Left cardiac atrium (tissue), 4 donors: ENCODE measurements around the gene CCDC148. TPM values are rescaled to one million over a fixed set of nuclear protein-coding genes. Genes with fewer than 3 reads are reported as not detected.

Experiments used
- ATAC-seq, 2 donors: fragments of 200-7000 bp; cut with Tn5 transposase; one replicate each; pipeline ENCODE4 v1.9.1; 2020; ENCODE audit warnings: mild to moderate bottlenecking in 2 of 2, moderate library complexity in 2 of 2
- DNase-seq: peaks from one replicate; pipeline ENCODE4 v3.0.0-alpha.2; 2020
- intact Hi-C, 2 donors: fragments of 100-400 bp; cut with DNase I; formaldehyde crosslinking; loops; one replicate each; pipeline versions ENCODE4 v1.14.1 to v1.15.1; 2022 to 2023
- total RNA-seq, 2 donors: library from RNA; stranded (reverse); fragmentation: NEBNext Ultra II Directional; extraction: Animal tissue kit (Norgen Biotek cat#: 25700); gene quantifications; one replicate each; pipeline ENCODE4 v1.2.1, GENCODE V29; 2021
- donor health status: DM: no; HTN: yes; CAD: no.
- donor health status: DM: no; HTN: yes; CAD: no; lungs with severe emphysema.
- donor health status: DM: yes; HTN: yes; CAD: no.
- donor health status: Dilated cardiomyopathy.

CCDC148 gene
- total RNA-seq, 2 donors from 2014 or later = 1.1 to 2.0 TPM

DNA sequence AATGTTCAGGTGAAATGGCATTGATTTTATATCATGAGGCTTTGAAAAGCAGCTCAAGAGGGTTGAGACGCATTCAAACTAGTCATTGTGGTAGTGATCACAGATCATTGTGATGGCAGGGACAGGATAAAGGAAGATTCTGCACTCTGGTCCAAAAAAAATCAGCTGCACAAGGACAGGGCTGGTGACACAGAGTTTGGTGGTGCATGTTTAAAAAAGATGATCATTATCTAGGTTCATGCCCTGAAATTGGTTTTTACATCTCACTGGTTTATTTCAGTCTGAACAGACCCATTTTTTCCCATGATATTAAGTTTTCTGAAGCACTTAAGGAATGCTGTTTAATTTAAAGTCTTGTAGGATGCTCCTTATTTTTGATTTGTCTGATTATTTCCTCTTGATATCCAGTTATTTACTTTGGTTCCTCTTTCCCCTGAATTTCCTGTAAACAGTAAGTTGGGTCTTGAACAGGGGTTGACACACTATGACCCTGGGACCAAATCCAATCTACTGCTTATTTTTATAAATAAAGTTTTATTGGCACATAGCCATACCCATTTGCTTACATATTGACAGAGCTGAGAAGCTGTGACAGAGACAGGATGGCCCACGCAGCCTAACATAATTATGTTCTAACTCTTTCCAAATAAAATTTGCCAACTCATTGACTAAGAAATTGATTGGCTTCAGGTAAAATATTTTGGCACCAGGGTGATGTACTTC is 256.5 kb downstream of the CCDC148 start:
- no peak for DNase-seq
- intact Hi-C loops = no loop called here
- ATAC-seq = no peak

DNA sequence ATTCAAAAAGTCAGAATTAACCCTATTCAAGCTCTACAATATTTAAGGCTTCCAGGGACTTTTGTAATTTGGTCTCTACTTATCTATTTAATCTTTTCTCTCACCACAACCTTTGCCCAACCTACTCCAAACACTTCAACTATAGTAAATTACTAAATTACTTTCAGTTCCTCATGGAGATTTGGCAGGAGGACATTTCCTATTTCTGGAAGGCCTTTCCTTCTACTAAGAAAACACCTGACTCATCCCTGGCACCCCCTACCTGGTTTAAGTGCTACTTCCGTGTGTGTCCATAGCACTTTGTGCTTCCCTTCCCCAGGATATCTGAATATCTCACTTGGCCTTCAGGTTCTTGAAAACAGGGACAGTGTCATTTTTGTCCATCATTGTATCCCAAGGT is 258.6 kb downstream of the CCDC148 start:
- DNase-seq = no peak
- no peak for ATAC-seq
- intact Hi-C loops = no loop called here

DNA sequence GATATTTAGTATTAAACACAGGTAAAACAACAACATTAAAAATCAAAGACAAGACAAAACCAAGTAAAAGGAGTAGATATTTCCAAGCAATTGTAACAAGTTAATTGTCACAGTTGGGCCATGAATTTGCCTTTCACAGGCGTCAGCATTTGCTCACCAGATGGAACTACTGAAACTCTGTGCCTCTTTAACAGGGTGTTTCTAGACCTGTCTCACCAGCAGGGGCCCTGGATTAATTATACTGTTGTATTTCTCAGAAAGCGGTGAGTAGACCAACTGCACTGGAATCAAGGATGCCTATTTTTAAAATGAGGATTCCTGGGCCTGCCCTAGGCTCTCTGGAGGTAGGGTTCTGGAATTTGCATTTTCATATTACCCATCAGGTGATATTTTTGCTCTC is 262.3 kb downstream of the CCDC148 start:
- no peak for DNase-seq
- intact Hi-C loops = no loop called here
- ATAC-seq = no peak

DNA sequence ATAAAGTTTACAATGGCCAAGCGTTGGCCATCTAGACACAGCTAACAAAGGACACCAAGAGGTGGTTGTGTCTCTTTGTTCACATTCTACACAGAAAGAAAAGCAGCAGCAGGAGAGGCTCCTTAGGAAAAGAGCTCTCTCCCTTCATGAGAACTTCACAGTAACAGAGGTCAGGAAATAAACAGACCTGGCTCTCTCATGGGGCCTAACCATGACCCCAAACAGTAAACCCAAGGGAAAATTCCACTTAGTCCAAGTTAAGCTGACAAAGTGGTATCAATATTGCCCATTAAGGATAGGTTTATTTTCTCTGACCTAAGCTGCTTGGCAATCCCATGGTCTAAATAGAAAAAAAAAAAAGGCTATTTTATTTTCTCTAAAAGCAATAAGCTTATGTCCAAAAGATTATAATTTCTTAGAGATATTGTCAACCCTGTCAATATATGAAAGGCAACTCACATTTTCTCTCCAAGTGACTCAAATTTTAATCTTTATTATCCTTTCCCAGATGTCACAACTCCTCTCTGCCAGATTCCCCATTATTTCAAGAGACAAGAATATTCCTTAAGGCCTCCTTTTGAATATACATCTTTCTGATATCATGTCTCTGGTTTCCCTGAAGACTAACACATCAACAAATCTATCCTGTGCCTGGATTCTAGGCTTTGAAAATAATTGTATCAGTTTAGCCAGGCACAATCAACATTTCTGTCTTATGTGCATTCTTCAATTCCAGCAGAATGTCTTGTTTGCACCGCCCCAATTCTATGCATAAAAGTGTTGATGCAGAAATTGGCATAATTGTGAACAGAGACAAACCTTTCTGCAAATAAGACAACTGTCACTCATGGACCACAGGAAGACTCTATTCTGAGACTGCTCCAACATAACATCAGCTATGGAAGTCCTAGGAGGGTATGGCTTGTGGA is 263.8 kb downstream of the CCDC148 start:
- DNase-seq (no peak), ATAC-seq (no peak)
- intact Hi-C loops = no loop called here

DNA sequence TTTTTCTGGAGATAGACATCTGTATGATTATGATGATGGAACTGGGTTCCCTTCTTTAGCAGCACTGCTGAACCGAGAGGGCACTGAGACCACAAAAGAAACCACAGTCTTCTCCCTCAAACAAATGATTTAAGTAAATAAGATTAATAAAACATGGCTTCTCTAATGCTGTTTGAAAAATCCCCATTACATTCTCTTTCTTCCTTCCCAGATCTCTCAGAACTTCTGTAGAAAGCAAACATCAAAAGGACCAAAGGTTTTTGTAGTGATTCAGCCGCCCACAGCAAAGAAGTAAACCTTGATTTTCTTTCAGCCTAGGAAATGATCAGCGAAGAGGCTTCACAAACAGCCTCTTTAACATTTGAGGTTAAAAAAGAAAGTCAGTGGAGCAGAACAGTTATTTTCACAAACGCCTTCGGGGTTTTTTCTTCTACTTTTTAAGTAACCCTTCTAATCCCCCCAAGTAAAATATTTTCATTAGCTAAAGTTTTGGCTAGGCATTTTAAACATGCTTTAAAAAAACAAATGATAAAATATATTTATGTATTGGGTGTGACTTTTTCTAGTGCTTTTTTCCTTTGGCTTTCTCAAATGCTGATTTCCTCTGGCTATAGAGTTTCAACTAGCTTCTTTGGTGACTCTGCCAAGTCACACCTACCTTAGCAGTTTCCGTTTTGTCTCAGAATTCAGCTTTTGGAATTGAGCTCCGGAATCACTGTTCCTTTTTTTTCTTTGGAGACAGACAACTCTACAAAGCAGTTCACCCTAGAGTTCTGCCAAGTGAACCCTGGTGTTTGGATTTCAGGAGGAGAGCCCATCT is 265.3 kb downstream of the CCDC148 start:
- ATAC-seq (peak in 1 of 2 donors; percentile 41), DNase-seq (no peak)
- intact Hi-C loops = no loop called here

DNA sequence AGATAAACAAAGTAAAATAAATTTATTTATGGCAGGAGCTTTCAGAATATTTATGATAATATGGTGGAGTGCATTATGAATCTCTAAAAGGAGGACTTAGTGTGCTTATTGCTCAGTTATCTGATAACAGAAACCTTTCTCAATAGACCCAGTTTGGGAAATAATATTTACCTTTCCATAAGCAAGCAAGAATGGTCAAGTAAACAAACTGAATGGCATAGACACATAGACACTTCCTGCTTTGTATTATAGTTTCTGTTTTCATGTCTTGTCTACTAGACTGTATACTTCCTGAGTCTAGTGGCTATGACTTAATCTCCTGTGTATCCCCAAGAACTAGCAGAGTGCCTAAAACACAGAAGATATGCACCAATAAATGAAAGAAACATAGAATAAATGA is 267.0 kb downstream of the CCDC148 start:
- ATAC-seq (no peak), DNase-seq (no peak)
- intact Hi-C loops = loop anchor here in 1 of 2 donors (10.0 kb wide), 1 partner anchor 265 kb away; the partner anchor contains the start of genes CCDC148 and PKP4

DNA sequence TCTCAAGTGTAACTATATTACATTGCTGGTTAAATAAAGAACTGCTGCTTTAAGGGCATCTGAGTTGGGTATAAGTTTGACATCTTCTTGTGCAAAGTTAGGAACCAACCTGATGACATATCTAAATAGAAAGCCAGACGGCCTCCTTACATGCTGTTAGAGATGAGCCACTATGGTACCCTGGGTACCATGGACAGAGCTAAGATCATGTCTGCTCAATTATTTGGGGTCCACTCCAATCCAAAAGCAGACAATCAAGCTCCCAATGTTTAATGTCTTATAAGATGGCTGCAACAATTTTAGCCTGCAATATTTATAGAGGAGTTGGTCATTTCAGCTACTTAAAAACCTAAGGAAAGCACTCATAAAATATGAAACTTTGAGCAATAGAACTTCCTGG is 268.6 kb downstream of the CCDC148 start:
- DNase-seq = no peak
- no peak for ATAC-seq
- intact Hi-C loops = loop anchor here in 1 of 2 donors (10.0 kb wide), 1 partner anchor 267 kb away; the partner anchor contains the start of genes CCDC148 and PKP4

DNA sequence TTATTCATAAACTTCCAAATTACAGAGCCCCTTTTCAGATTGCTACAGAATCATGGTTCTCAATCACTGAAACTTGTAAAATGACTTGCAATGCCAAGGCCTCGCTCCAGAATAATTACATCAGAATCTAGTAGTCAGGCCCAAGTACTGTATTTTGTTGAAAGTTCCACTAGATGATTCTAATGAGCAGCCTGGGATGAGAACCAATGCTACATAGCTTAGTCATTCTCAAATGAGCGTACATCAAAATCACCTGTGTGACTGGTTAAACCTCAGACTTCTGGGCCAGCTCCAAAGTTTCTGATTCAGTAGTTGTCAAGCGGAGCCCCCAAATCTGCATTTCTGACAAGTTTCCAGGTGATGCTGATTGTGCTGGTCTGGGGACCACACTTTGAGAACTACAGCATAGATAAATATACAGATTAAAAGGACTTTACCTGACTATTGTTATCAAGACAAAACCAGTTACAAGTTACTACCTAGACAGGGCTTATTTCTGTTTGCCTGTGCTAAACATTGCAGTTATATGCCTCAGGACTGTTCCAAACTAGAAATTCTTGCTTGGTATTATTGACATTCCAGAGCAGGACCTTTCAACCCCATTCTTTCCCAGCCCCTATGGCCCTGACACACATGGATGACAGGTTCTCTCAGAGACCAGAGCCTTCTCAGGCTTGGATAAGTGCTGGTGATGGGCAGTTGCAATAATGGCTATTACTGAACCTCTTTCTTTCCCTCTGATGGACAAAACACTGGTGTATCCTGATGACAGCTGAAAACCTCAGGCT is 271.8 kb downstream of the CCDC148 start:
- no peak for ATAC-seq
- DNase-seq = no peak
- intact Hi-C loops = loop anchor here (5.0 to 10.0 kb wide), 2 partner anchors 270 to 573 kb away; partner anchors contain the start of genes CCDC148 (in 1 of the 2) and PKP4 (in 1 of the 2)

DNA sequence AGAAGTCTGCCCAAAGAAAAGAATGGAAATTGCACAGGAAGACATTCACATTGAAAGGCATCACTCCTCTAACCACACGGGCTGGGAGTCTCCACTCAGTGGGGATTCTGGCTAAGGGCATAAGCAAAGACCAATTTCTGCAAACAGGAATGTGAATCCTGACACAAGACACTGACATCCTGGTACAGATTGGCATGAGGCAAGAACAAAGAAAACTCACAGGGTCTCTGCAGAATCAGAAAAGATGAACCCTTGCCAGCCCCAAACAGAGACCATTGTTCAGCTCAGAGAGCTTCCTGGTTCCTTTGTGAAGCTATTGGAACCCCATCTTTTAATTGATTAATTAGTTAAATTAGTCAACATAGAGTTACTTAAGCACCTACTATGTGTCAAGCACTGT is 272.6 kb downstream of the CCDC148 start:
- intact Hi-C loops = loop anchor here (5.0 to 10.0 kb wide), 2 partner anchors 271 to 573 kb away; partner anchors contain the start of genes CCDC148 (in 1 of the 2) and PKP4 (in 1 of the 2)
- DNase-seq = no peak
- ATAC-seq = no peak

DNA sequence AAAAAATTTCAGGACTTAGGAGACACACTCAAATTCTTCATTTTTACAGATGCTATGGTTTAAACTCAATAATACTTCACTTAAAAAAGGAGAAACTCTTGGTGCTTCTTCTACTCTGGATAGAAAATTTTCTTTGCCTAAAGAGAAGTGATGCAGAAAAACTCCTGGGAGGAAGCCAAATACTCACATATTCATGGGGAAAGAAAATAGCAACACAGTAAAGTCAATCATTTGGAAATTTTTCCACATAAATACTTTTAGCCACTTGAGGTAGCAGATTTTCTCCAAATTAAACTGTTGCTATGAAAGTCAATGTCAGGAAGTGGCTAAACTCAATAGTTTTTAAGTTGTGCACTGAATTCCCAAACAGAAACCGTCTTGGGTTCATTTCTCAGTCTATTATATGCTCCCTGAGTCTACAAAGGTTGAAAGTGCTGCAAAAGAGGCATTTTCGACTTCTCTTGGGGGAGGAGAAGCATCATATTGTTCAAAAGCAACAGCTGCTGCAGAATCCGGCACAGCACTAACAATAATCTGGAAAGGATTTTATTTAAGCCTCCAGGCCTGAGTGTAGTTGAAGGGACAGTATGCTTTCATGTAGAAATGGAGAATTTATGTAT is 273.8 kb downstream of the CCDC148 start:
- intact Hi-C loops = loop anchor here (5.0 to 10.0 kb wide), 2 partner anchors 272 to 575 kb away; partner anchors contain the start of genes CCDC148 (in 1 of the 2) and PKP4 (in 1 of the 2)
- no peak for DNase-seq
- ATAC-seq = no peak

DNA sequence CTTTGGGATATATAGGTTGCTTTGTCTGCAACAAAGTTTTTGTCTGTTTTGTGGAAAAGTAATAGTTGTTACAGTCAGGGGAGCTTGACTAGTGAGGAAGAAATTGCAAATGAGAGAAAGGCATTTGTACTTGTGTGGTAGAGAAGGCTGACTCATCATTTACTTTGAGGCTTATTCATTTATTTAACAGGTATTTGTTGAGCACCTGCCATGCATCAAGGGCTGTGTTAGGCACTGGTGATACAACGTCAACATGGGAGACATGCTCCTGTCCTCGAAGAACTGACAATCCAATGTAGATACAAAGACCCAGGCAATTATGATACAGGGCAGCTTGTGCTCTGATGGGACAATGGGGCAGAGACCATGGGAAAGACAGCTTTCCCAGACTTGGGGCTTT is 275.4 kb downstream of the CCDC148 start:
- ATAC-seq (no peak), DNase-seq (no peak)
- intact Hi-C loops = loop anchor here (5.0 to 10.0 kb wide), 2 partner anchors 274 to 576 kb away; partner anchors contain the start of genes CCDC148 (in 1 of the 2) and PKP4 (in 1 of the 2)

DNA sequence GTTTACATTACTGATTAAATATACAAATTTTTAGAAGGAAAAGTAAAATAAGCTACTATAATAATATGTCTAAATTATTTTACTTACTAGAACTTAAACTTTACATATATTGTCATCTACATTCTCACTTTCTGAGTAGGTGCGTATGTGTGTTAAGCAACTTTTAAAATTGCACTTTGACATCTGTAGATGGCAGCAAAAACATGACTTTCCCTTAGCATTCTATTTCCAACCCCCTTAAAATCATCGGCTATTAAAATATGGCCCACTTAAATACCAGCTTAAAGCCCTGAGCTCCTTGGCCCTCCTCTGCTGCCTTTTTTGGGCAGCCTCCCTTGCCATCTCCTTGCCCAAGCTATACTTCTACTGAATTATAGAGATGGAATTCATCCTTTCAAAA is 276.9 kb downstream of the CCDC148 start:
- intact Hi-C loops = loop anchor here (5.0 to 10.0 kb wide), 3 partner anchors 275 to 578 kb away; partner anchors contain the start of genes CCDC148 (in 1 of the 2) and PKP4 (in 1 of the 2)
- ATAC-seq (peak in 1 of 2 donors; percentile 48), DNase-seq (no peak)

DNA sequence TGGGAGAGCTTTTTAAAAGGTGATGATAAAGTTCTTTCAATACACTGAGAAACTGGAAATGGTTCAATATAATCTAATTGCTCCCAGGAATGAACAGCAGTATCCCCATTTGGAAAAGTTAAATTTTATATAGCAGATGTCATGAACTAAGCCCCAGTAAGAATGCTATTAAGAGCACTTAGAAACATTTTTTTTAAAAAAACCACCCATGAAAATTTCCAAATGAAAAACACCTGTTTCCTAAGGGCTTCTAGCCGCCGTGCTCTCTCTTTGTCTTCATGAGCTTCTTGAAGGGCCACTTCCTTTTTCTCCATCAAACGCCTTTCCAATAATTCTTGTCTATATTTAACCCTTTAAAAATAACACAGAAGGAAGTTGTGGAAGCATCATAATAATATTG is 277.9 kb downstream of the CCDC148 start:
- no peak for ATAC-seq
- intact Hi-C loops = loop anchor here in 1 of 2 donors (5.0 kb wide), 1 partner anchor 574 kb away; no protein-coding TSS in a partner anchor
- DNase-seq = no peak

DNA sequence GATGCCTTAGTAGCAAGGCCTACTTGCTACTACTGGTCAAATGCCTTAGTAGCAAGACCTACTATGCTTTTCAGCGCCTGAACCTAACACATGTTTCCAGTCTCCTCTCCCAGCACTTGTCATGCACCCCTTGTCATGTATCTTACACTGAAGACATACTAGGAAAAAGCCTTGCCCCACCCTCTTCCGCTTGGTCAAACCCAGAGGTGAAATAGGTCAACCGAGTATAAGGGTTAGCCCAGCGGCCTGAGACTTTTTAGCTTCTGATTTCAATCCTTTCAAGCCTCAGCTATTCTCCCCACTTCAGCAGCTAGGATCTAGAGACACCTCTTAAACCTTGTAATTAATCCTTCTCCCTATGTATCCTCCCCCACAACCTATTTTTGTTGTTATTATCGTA is 281.6 kb downstream of the CCDC148 start:
- DNase-seq (no peak), ATAC-seq (no peak)
- intact Hi-C loops = loop anchor here in 1 of 2 donors (5.0 kb wide), 1 partner anchor 577 kb away; no protein-coding TSS in a partner anchor

DNA sequence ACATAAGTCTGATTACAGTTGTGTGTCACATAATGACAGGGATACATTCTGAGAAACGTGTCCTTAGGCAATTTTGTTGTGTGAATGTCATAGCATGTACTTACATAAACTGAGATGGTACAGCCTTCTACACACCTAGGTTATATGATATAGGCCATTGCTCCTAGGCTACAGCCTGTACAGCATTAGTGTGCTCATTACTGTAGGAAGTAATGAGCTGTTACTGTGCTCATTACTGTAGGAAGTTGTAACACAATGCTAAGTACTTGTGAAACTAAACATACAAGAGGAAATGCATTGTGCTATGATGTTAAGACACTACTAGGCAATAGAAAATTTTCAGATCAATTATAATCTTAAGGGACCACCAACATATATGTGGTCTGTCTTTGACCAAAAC is 282.1 kb downstream of the CCDC148 start:
- DNase-seq (no peak), ATAC-seq (no peak)
- intact Hi-C loops = no loop called here

DNA sequence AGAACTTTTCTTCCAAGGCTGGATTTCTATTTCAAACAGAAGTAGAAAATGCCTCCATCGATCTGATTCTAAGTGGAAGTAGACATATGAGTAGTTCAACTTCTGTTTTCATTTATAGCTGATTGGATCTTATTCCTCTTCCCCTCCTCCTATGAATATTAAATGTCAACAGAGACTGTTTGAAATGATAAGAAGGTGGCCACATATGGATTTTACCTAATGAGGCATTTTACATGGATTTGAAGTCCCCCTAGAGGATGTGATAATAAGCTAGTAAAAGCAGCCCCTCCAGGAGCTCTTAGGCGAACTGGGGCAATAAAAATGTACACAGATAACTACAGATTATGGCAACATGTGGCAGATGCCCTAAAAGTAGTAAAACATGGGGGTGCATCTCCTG is 283.8 kb downstream of the CCDC148 start:
- ATAC-seq = no peak
- intact Hi-C loops = no loop called here
- no peak for DNase-seq

DNA sequence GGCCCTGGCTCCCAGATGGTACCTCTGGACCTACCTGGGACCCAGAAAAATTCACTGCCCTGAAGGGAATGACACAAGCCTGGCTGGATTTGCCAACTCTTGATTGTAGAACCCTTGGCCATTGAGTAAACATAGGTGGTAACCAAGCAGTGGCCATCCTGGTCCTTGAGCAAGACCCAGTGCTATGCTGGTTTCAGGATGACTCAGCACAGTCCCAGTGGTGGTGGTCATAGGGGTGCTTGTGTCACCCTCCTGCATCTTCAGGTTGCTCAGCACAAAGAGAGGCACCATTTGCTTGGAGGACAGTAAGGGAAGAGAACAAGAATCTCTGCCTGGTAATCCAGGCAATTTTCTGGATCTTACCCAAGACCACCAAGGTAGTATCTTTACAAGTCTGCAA is 302.0 kb downstream of the CCDC148 start:
- intact Hi-C loops = no loop called here
- ATAC-seq (no peak), DNase-seq (no peak)
